Retinal pigment epithelial cell (primary cell): ENCODE data around the gene XYLT2.
"Not testable (repeated sequence)": the region's sequence is repeated elsewhere in the genome, so short reads cannot be mapped to it uniquely, and the experiment has no call there.

Experiments
- DNase-seq: peaks from one replicate; pipeline ENCODE4 v3.0.0-alpha.2; 2010; ENCODE audit warnings: low read depth
- H3K4me3 ChIP-seq: 2 replicates; pipeline ENCODE4 v1.5.1; 2011; ENCODE audit warnings: mild to moderate bottlenecking, low read length, control low read depth, moderate library complexity
- CTCF ChIP-seq: conservative IDR thresholded peaks from 2 replicates; pipeline ENCODE4 v1.5.1; 2011; ENCODE audit warnings: low read depth, low read length, control low read depth, inconsistent platforms

The XYLT2 gene

DNA sequence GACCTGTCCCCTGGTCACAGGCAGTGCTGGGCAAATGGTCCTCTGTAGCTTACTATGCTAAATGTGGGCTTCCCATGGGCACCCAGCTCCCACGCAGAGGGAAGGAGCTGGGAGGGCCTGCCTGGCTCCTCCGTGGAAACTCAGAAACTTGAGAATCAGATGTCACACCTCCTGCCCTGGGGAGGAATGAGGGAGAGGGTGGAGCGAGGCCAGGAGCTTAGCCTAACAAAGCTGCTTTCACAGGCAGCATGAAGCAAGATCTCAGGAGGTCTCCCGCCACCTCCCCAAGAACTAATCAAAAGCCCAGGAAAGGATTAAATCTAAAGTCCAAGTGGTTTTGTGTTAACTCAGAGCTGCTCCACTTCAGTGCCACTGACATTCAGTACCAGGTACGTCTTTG lies 33.6 kb upstream of the XYLT2 start:
- TF ChIP-seq CTCF, result no peak
- H3K4me3 ChIP-seq, result no peak overlapping the region

DNA sequence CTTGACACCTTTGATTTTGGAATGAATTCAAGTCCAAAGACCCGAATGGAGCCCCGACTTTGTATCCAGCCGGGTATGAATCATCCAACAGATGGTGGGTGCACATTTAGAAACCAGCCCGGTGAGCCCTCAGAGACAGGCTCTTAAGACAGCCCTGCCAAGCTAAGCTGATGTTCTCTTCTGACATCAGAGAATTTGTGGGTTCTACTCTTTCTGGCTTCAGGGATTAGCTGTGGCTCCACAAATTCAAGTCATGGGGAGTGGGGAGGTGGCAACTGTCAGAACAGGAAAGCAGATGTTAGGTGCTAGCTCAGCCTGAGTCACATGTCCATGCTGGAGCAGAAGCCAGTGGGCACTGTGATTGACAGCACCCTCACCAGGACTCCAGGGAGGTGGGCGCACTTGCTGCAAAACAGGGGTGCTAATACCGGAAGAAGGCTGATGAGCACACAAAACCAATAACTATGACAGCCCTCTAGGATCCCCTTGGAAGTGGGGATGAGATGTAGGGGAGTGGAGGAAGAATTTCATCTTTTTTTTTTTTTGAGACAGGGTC lies 31.4 kb upstream of the XYLT2 start:
- no peak for DNase-seq
- no peak for TF ChIP-seq CTCF
- no peak overlapping the region for H3K4me3 ChIP-seq

More for the DNA sequence above, 33.6 kb upstream of the XYLT2 start:
- peak; percentile 78 for DNase-seq

DNA sequence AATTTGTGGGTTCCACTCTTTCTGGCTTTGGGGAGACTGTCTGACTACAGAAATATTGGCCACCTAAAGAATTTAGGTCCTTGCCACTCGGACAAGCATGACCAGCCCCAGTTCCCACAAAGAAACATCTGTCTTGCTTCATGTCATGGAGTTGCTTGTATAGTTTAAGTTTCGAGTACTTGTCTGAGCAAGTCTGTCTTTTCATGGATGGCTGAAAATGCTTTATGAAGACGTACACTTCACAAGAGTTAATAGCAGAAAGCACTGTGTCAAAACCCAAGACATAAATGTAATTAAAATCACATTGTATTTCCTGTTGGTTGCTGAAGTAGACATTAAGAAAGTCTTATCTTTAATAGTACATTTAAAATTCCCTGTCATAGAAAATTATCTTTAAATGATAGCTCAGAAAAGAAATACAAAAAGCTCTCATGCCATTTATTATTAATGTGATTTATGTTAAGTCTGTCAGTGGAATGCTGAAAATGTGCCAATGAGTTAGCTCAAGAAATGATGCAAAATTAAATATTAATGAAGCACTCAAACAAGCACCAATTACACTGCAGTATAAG lies 29.8 kb upstream of the XYLT2 start:
- no peak for TF ChIP-seq CTCF
- no peak for DNase-seq

DNA sequence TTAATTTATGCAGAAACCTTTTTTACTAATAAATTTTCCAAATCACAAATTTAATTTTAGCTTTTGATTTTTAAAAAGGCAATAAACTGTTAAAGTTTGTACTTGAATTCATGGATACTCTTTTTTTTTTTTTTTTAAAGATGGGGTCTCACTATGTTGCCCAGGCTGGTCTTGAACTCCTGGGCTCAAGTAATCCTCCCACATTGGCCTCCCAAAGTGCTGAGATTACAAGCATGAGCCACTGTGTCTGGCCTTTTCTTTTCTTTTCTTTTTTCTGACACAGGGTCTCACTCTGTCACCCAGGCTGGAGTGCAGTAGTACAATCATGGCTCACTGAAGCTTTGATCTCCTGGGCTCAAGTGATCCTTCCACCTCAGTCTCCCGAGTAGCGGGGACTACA lies 29.3 kb upstream of the XYLT2 start:
- not testable (repeated sequence) for DNase-seq, H3K4me3 ChIP-seq

More for the DNA sequence above, 29.8 kb upstream of the XYLT2 start:
- H3K4me3 ChIP-seq, result no peak overlapping the region

- DNase-seq, result no peak
- TF ChIP-seq CTCF, result no peak
- no peak overlapping the region for H3K4me3 ChIP-seq
These were observed 28.8 kb upstream of the XYLT2 start for GRCh38 chr17:50317121-50317520.

DNA sequence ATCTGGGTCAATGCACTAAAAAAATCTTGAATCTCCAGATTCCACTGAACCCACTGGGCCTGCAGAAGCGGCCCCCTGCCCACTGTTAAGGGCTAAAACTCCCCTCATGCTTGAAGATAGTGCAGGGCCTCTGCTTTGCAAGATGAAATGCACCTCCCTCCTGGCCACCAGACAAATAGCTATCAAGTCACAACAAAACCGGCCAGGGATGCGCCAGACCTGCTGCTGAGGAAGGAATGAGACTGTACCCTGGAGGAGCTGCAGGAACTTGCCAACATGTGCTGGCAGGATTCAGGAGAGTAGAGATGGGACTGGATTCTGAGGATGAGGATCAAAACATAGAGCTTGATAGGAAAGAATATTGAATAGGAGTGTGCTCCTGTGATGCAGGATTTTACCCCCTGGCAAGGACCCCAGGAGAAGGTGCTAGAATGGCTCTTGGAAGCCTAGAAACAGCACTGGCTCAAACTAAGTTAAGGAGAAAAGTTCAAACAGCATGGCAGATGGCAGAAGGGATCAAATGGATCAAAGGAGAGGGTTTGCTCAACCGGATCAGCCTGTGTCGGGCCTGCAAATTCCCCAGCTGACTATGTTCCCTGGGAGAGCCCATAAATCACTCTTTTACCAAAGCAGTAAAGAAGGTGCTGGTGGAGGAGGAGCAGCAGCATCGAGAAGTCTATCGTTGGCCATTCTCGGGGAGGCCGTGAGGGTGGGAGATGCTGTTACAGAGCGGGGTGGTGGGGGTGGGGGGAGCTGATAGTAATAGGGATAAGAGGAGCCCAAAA lies 27.2 kb upstream of the XYLT2 start:
- H3K4me3 ChIP-seq, result no peak overlapping the region
- TF ChIP-seq CTCF, result no peak
- DNase-seq, result no peak

GRCh38 chr17:50319306-50320004 lies 26.5 kb upstream of the XYLT2 start:
- H3K4me3 ChIP-seq, result no peak overlapping the region
- no peak for DNase-seq
- no peak for TF ChIP-seq CTCF
